Epithelial cell of esophagus (primary cell): ENCODE results near the gene NFYA.

Experiments used
- DNase-seq: peaks from one replicate; pipeline ENCODE4 v3.0.0; 2010; ENCODE audit warnings: low read depth
- H3K4me3 ChIP-seq: 2 replicates; pipeline ENCODE4 v1.5.1; 2011; ENCODE audit warnings: mild to moderate bottlenecking, low read length, control low read depth
- CTCF ChIP-seq: IDR thresholded peaks from 2 replicates; pipeline ENCODE4 v1.5.1; 2011; ENCODE audit warnings: low read depth, mild to moderate bottlenecking, low read length, control low read depth, inconsistent platforms; ENCODE audit not compliant: insufficient read depth; ENCODE audit errors: missing control alignments

Gene NFYA

GRCh38 chr6:41132254-41132653 lies 59.5 kb downstream of the NFYA start:
- peak; percentile 34 for DNase-seq
- H3K4me3 ChIP-seq: no peak overlapping the region
- no peak for TF ChIP-seq CTCF

- H3K4me3 ChIP-seq: no peak overlapping the region
- TF ChIP-seq CTCF: no peak
- DNase-seq: no peak
Observed at GRCh38 chr6:41135062-41135832, 62.5 kb downstream of the NFYA start.

- TF ChIP-seq CTCF: no peak
- no peak overlapping the region for H3K4me3 ChIP-seq
- DNase-seq: no peak
Observed at GRCh38 chr6:41136911-41137310, 64.1 kb downstream of the NFYA start.

- no peak for DNase-seq
- H3K4me3 ChIP-seq: no peak overlapping the region
- TF ChIP-seq CTCF: no peak
Observed at GRCh38 chr6:41147917-41148316, 75.1 kb downstream of the NFYA start.
